GM12873 (cell line): ENCODE results near the gene TOMM5.

ENCODE experiments used
- CTCF ChIP-seq: IDR thresholded peaks from 2 replicates; pipeline ENCODE4 v1.5.1; 2012; ENCODE audit warnings: low read depth, mild to moderate bottlenecking, moderate library complexity, low read length, control low read depth; ENCODE audit not compliant: insufficient read depth; ENCODE audit errors: missing control alignments

TOMM5 gene

GRCh38 chr9:37635808-37636207 is 43.4 kb upstream of the TOMM5 start:
- TF ChIP-seq CTCF = no peak

- TF ChIP-seq CTCF = no peak
Measured at GRCh38 chr9:37632479-37632878, 40.1 kb upstream of the TOMM5 start.

- TF ChIP-seq CTCF = no peak
Measured at GRCh38 chr9:37626708-37627292, 34.4 kb upstream of the TOMM5 start.

- no peak for TF ChIP-seq CTCF
Measured at GRCh38 chr9:37625758-37626147, 33.4 kb upstream of the TOMM5 start.

- no peak for TF ChIP-seq CTCF
Measured at GRCh38 chr9:37625036-37625757, 32.8 kb upstream of the TOMM5 start.

GRCh38 chr9:37624073-37624472 is 31.7 kb upstream of the TOMM5 start:
- TF ChIP-seq CTCF = no peak

- no peak for TF ChIP-seq CTCF
Measured at GRCh38 chr9:37623267-37623666, 30.9 kb upstream of the TOMM5 start.
